Upper lobe of right lung (tissue), 1 donor: ENCODE results near the gene SHTN1. TPM values are rescaled to one million over a fixed set of nuclear protein-coding genes. Genes with fewer than 3 reads are reported as not detected.

Experiments
- ATAC-seq: fragments of 200-7000 bp; cut with Tn5 transposase; one replicate; pipeline ENCODE4 v1.9.1; 2020; ENCODE audit warnings: mild to moderate bottlenecking, moderate library complexity
- DNase-seq: peaks from one replicate; pipeline ENCODE4 v3.0.0-alpha.2; 2020
- H3K27ac ChIP-seq: fragments of 200-600 bp; one replicate; pipeline ENCODE4 v1.8.0; 2022
- H3K27me3 ChIP-seq: fragments of 200-600 bp; one replicate; pipeline ENCODE4 v1.8.0; 2022; ENCODE audit warnings: mild to moderate bottlenecking
- H3K36me3 ChIP-seq: fragments of 200-600 bp; one replicate; pipeline ENCODE4 v1.8.0; 2022
- H3K4me1 ChIP-seq: fragments of 200-600 bp; one replicate; pipeline ENCODE4 v1.8.0; 2022
- H3K4me3 ChIP-seq: fragments of 200-600 bp; one replicate; pipeline ENCODE4 v1.8.0; 2022; ENCODE audit warnings: mild to moderate bottlenecking
- H3K9me3 ChIP-seq: fragments of 200-600 bp; one replicate; pipeline ENCODE4 v1.8.0; 2022
- CTCF ChIP-seq: fragments of 200-600 bp; IDR thresholded peaks from one replicate; pipeline ENCODE4 v1.8.0; 2022; ENCODE audit warnings: antibody characterized with exemption
- intact Hi-C: fragments of 100-400 bp; cut with DNase I; formaldehyde crosslinking; loops from one replicate; pipeline ENCODE4 v1.11.0; 2022
- total RNA-seq: library from RNA; stranded (reverse); fragmentation: NEBNext Ultra II Directional; extraction: Animal tissue kit (Norgen Biotek cat#: 25700); gene quantifications from one replicate; pipeline ENCODE4 v1.2.1, GENCODE V29; 2021
- donor health status: DM: no; HTN: yes; CAD: no; lungs with severe emphysema.

Gene SHTN1
- total RNA-seq, 1 donor from 2014 or later = 40.4 TPM

- no peaks in the 10 kb centered on the region for H3K4me1 ChIP-seq
- no peak overlapping the region for H3K4me3 ChIP-seq
- TF ChIP-seq CTCF = no peak
- no peak overlapping the region for H3K27ac ChIP-seq
- H3K36me3 ChIP-seq = no peaks in the 10 kb centered on the region
- ATAC-seq (no peak), DNase-seq (no peak)
- no peaks in the 10 kb centered on the region for H3K9me3 ChIP-seq
- no peaks in the 10 kb centered on the region for H3K27me3 ChIP-seq
- intact Hi-C loops = no loop called here
Measured at GRCh38 chr10:116835658-116836057, 169.3 kb downstream of the SHTN1 start.

GRCh38 chr10:116833986-116834985 lies 170.7 kb downstream of the SHTN1 start:
- DNase-seq = no peak
- ATAC-seq = no peak

GRCh38 chr10:116831790-116832189 lies 173.2 kb downstream of the SHTN1 start:
- Histone ChIP-seq H3K27me3 (no peaks in the 10 kb centered on the region), H3K36me3 (no peaks in the 10 kb centered on the region), H3K4me3 (no peak overlapping the region), H3K4me1 (no peaks in the 10 kb centered on the region), H3K27ac (no peak overlapping the region), H3K9me3 (no peaks in the 10 kb centered on the region)
- intact Hi-C loops = no loop called here
- ATAC-seq = no peak
- no peak for TF ChIP-seq CTCF
- DNase-seq = no peak

More at GRCh38 chr10:116833986-116834985, 170.7 kb downstream of the SHTN1 start:
- no peaks in the 10 kb centered on the region for H3K36me3 ChIP-seq
- no peaks in the 10 kb centered on the region for H3K27me3 ChIP-seq
- TF ChIP-seq CTCF = no peak
- H3K27ac ChIP-seq = no peak overlapping the region
- intact Hi-C loops = no loop called here
- H3K9me3 ChIP-seq = no peaks in the 10 kb centered on the region
- H3K4me1 ChIP-seq = no peaks in the 10 kb centered on the region
- no peak overlapping the region for H3K4me3 ChIP-seq

Other genes with a start within 250 kb of the SHTN1 start
- not detected for gene ENO4, start 155.7 kb downstream of the SHTN1 start, total RNA-seq
- not detected for gene VAX1, start 133.1 kb upstream of the SHTN1 start, total RNA-seq
- gene KCNK18, start 192.3 kb upstream of the SHTN1 start, total RNA-seq = not detected
- 5.2 TPM for gene SLC18A2, start 235.9 kb upstream of the SHTN1 start, total RNA-seq